VCaP (cell line): Measurements from ENCODE around the gene FGF14.

ENCODE experiments used
- H3K27ac ChIP-seq: fragments of 450-650 bp; 2 replicates; pipeline ENCODE4 v1.5.1; 2017
- TF ChIP-seq, protein P1 (sequence below): fragments of 450-650 bp; conservative IDR thresholded peaks from 2 replicates; pipeline ENCODE4 v1.5.1; 2017; ENCODE audit warnings: mild to moderate bottlenecking, moderate library complexity

The FGF14 gene

GRCh38 chr13:102260256-102260655, 141.6 kb downstream of the FGF14 start:
- TF ChIP-seq, protein P1, sequence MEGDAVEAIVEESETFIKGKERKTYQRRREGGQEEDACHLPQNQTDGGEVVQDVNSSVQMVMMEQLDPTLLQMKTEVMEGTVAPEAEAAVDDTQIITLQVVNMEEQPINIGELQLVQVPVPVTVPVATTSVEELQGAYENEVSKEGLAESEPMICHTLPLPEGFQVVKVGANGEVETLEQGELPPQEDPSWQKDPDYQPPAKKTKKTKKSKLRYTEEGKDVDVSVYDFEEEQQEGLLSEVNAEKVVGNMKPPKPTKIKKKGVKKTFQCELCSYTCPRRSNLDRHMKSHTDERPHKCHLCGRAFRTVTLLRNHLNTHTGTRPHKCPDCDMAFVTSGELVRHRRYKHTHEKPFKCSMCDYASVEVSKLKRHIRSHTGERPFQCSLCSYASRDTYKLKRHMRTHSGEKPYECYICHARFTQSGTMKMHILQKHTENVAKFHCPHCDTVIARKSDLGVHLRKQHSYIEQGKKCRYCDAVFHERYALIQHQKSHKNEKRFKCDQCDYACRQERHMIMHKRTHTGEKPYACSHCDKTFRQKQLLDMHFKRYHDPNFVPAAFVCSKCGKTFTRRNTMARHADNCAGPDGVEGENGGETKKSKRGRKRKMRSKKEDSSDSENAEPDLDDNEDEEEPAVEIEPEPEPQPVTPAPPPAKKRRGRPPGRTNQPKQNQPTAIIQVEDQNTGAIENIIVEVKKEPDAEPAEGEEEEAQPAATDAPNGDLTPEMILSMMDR: no peak
- no peak overlapping the region for H3K27ac ChIP-seq

- TF ChIP-seq, protein P1: no peak
- no peak overlapping the region for H3K27ac ChIP-seq
Observed at GRCh38 chr13:102255409-102255808, 146.4 kb downstream of the FGF14 start.

DNA sequence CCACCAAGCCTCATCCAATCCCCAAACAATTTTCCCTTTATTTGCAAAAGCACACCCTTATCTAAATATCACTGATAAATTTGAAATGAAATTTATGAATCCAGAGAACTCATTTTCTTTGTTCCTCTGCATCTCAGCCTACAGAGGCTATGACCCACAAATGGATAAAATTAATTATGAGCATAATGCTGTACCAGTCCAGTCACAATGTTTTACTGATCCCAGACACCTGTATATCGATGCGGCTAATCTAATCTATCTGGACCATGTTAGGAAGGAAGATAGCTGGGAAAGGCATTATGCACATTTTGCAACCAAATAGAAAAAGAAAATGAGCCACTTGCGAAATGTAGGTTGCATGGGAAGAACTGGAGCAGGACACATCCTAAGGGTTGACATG, 150.0 kb downstream of the FGF14 start:
- TF ChIP-seq, protein P1: no peak
- H3K27ac ChIP-seq: no peak overlapping the region

GRCh38 chr13:102250448-102250847, 151.4 kb downstream of the FGF14 start:
- no peak overlapping the region for H3K27ac ChIP-seq

DNA sequence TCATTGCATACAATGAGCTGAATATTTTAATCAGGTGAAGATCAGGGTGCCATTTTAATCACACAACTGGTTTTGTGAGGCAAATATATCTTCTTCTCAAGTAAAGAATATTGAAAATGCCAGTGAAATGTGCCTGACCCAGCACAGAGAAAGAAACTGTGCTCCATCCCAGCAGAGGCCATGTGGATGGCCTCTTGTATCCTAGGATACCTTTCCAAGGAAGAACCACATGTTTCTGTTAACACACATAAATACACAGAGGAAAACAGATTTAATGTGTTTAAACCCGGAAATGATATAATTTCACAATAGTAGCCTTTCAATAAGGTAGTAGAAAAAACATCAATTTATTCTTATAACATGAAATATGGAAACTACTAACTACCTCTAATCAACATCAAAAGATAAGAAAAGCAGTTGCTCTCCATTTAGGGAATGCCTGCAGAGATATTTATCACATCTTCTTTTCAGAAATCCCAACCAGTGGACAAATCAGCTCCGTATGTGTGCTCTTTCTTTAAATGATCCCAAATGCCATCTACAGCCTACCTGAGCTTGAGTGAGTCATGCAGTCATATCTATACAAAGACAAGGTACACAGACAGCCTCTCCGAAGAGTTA, 157.1 kb downstream of the FGF14 start:
- TF ChIP-seq, protein P1: no peak
- H3K27ac ChIP-seq: no peak overlapping the region

More at GRCh38 chr13:102250448-102250847, 151.4 kb downstream of the FGF14 start:
- TF ChIP-seq, protein P1: no peak

DNA sequence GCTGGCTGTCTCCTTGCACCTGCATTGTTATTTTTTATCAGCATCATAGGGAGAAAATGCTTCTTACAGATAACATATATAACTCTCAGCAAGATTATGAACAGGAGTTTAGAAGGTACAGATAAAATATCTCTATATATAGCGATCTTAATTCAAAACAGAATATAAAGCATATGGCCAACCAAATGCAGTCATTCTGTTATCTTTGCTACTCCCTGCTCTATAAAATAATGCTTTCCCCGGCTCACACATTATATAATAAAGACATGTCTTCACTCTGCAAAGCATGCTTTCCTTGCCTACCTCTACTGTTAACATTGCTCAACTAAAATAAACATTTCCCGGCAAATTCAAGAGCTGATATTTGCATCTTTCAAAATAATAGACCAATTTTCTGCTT, 161.7 kb downstream of the FGF14 start:
- TF ChIP-seq, protein P1: no peak
- no peak overlapping the region for H3K27ac ChIP-seq

DNA sequence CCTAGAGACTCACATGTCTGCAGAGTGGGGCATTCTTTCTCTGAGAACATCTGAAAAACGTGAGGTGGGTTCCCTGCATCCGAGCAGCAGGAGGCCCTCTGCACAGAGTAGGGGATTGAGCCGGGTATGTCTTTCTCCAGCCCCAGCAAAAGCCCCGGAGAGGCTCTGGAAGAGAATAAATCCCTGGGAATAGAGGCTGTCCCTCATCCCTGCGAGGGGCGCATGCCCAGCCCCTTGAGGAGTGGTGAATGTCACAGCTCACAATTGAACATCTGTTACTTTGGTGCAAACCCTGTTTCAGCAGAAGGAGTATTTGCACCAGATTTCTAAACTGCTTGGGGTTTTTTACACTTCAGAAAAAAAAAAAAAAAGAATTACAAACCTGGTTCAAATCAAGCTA, 164.6 kb downstream of the FGF14 start:
- no peak overlapping the region for H3K27ac ChIP-seq
- TF ChIP-seq, protein P1: no peak
